Common myeloid progenitor, CD34-positive (primary cell): ENCODE data around the gene RAI1.

Experiments
- CTCF ChIA-PET: fragments of 350-600 bp; sonication (Branson Sonifier 250); formaldehyde crosslinking; loops from one replicate; lab custom pipeline; 2021; ENCODE audit warnings: antibody characterized with exemption; lab: Charles Lee
- POLR2A ChIA-PET: fragments of 350-600 bp; sonication (Branson Sonifier 250); formaldehyde crosslinking; loops from one replicate; lab custom pipeline; 2021; ENCODE audit warnings: antibody characterized with exemption; lab: Charles Lee
- DNase-seq, 3 donors: peaks; one replicate each; pipeline versions ENCODE4 v3.0.0 to v3.0.0-alpha.2; 2013
- H3K27ac ChIP-seq, 2 experiments: 1 replicate in 1 of 2; 2 replicates in 1 of 2; pipeline ENCODE4 v1.7.0; 2013; ENCODE audit warnings: inconsistent platforms in 2 of 2, low read length in 2 of 2, mild to moderate bottlenecking in 2 of 2, low read depth in 1 of 2, moderate library complexity in 1 of 2; ENCODE audit not compliant: severe bottlenecking in 2 of 2, insufficient read depth in 1 of 2, poor library complexity in 1 of 2
- H3K27me3 ChIP-seq, 5 experiments: replicated peaks in 2 of 5; 1 replicate in 3 of 5; 2 replicates in 2 of 5; pipeline versions ENCODE4 v1.6.1 to v1.7.0; 2013; ENCODE audit warnings: low read length in 4 of 5, mild to moderate bottlenecking in 2 of 5, moderate library complexity in 2 of 5, inconsistent platforms in 1 of 5; ENCODE audit not compliant: insufficient read depth in 5 of 5, control insufficient read depth in 4 of 5
- H3K36me3 ChIP-seq, 4 experiments: 1 replicate in 2 of 4; 2 replicates in 2 of 4; pipeline versions ENCODE4 v1.6.1 to v1.7.0; 2013; ENCODE audit warnings: low read length in 3 of 4, control low read depth in 1 of 4, mild to moderate bottlenecking in 1 of 4; ENCODE audit not compliant: control insufficient read depth in 4 of 4, insufficient read depth in 4 of 4
- H3K4me1 ChIP-seq, 4 experiments: 1 replicate in 3 of 4; 2 replicates in 1 of 4; pipeline versions ENCODE4 v1.6.1 to v1.7.1; 2013; ENCODE audit warnings: low read length in 3 of 4, mild to moderate bottlenecking in 3 of 4, control low read depth in 1 of 4, inconsistent platforms in 1 of 4, moderate library complexity in 1 of 4; ENCODE audit not compliant: control insufficient read depth in 4 of 4, insufficient read depth in 4 of 4; ENCODE audit errors: control extremely low read depth in 1 of 4
- H3K4me3 ChIP-seq, 7 experiments: 1 replicate in 4 of 7; 2 replicates in 3 of 7; pipeline versions ENCODE4 v1.5.1 to v1.7.0; 2013; ENCODE audit warnings: mild to moderate bottlenecking in 7 of 7, low read length in 6 of 7, moderate library complexity in 6 of 7, inconsistent platforms in 2 of 7, low read depth in 2 of 7, control low read depth in 1 of 7; ENCODE audit not compliant: insufficient read depth in 4 of 7, control insufficient read depth in 1 of 7; ENCODE audit errors: extremely low read depth in 1 of 7
- H3K9me3 ChIP-seq, 5 experiments: 1 replicate in 4 of 5; 2 replicates in 1 of 5; pipeline versions ENCODE4 v1.6.1 to v1.7.1; 2013; ENCODE audit warnings: low read length in 4 of 5, mild to moderate bottlenecking in 2 of 5, inconsistent platforms in 1 of 5, low read depth in 1 of 5, moderate library complexity in 1 of 5; ENCODE audit not compliant: control insufficient read depth in 4 of 5, insufficient read depth in 2 of 5; ENCODE audit errors: control extremely low read depth in 1 of 5
- WGBS: methylation state at CpG from one replicate; pipeline ENCODE4 v1.1.5; 2013; ENCODE audit not compliant: insufficient coverage; 5-methylcytosine and 5-hydroxymethylcytosine counted together

RAI1 gene

GRCh38 chr17:17647524-17648178 is 33.6 kb upstream of the RAI1 start:
- ChIA-PET CTCF (interaction anchor here (0.8 to 1.1 kb wide), 3 partner anchors 10 to 338 kb away, joined by 3 to 4 read pairs (median 3); no protein-coding TSS in a partner anchor), POLR2A (no interaction called here)
- Histone ChIP-seq H3K4me1 (no peaks in the 10 kb centered on the region), H3K27ac (no peak overlapping the region), H3K36me3 (no peaks in the 10 kb centered on the region), H3K9me3 (peaks cover 0 to 3% (median 2%) of the 10 kb centered on the region in 5 experiments), H3K27me3 (no peaks in the 10 kb centered on the region), H3K4me3 (no peak overlapping the region)
- WGBS, result 97% methylated on average over 12 of the region's 14 CpGs
- DNase-seq, result no peak

- no peak overlapping the region for H3K4me3 ChIP-seq
- H3K27me3 ChIP-seq, result no peaks in the 10 kb centered on the region
- H3K4me1 ChIP-seq, result no peaks in the 10 kb centered on the region
- ChIA-PET POLR2A (no interaction called here), CTCF (no interaction called here)
- H3K27ac ChIP-seq, result no peak overlapping the region
- no peak for DNase-seq
- WGBS, result 86% methylated on average over 6 of the region's 7 CpGs
- H3K36me3 ChIP-seq, result no peaks in the 10 kb centered on the region
- H3K9me3 ChIP-seq, result peaks cover 0 to 3% (median 2%) of the 10 kb centered on the region in 5 experiments
These were observed 32.5 kb upstream of the RAI1 start for GRCh38 chr17:17648762-17649161.

GRCh38 chr17:17650959-17651358 is 30.3 kb upstream of the RAI1 start:
- Histone ChIP-seq H3K4me3 (no peak overlapping the region), H3K4me1 (no peaks in the 10 kb centered on the region), H3K27ac (no peak overlapping the region), H3K27me3 (no peaks in the 10 kb centered on the region), H3K36me3 (no peaks in the 10 kb centered on the region), H3K9me3 (peaks cover 0 to 3% (median 0%) of the 10 kb centered on the region in 5 experiments)
- DNase-seq, result no peak
- WGBS, result no CpG with 5 or more reads among the region's 1 CpG
- POLR2A ChIA-PET, result no interaction called here
- CTCF ChIA-PET, result no interaction called here

- no peak overlapping the region for H3K27ac ChIP-seq
- DNase-seq, result no peak
- H3K36me3 ChIP-seq, result no peaks in the 10 kb centered on the region
- 100% methylated on average over 2 of the region's 3 CpGs for WGBS
- H3K4me1 ChIP-seq, result no peaks in the 10 kb centered on the region
- H3K4me3 ChIP-seq, result no peak overlapping the region
- H3K9me3 ChIP-seq, result peaks cover 1 to 12% (median 6%) of the 10 kb centered on the region in 5 experiments
- CTCF ChIA-PET, result interaction anchor here (1.4 to 3.3 kb wide), 3 partner anchors 11 to 17 kb away, joined by 3 to 22 read pairs (median 4); no protein-coding TSS in a partner anchor
- POLR2A ChIA-PET, result no interaction called here
- no peaks in the 10 kb centered on the region for H3K27me3 ChIP-seq
These were observed 27.9 kb upstream of the RAI1 start for GRCh38 chr17:17653343-17653742.

DNA sequence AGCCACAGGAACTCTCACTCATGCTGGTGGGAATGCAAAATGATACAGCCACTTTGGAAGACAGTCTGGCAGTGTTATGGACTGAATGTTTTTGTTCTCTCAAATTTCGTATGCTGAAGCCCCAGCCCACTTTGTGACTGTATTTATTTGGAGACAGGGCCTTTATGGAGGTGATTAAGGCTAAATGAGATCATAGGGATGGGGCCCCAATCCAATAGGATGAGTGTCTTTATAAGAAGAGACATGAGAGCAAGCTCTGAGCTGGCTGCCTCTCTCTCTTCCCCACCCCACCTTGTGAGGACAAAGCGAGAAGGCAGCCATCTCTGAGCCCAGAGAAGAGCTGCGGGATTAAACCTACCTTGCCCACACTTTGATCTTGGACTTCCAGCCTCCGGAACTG is 21.9 kb upstream of the RAI1 start:
- DNase-seq, result no peak
- POLR2A ChIA-PET, result no interaction called here
- Histone ChIP-seq H3K27ac (no peak overlapping the region), H3K27me3 (no peaks in the 10 kb centered on the region), H3K4me1 (peaks cover 0 to 14% (median 8%) of the 10 kb centered on the region in 4 experiments), H3K9me3 (peaks cover 1 to 21% (median 9%) of the 10 kb centered on the region in 5 experiments), H3K36me3 (no peaks in the 10 kb centered on the region), H3K4me3 (no peak overlapping the region)
- CTCF ChIA-PET, result no interaction called here
- WGBS, result 100% methylated on average over 1 of the region's 4 CpGs

- POLR2A ChIA-PET, result no interaction called here
- Histone ChIP-seq H3K4me3 (no peak overlapping the region), H3K4me1 (peaks cover 0 to 14% (median 8%) of the 10 kb centered on the region in 4 experiments), H3K27me3 (no peaks in the 10 kb centered on the region), H3K9me3 (peaks cover 1 to 21% (median 9%) of the 10 kb centered on the region in 5 experiments), H3K36me3 (no peaks in the 10 kb centered on the region), H3K27ac (no peak overlapping the region)
- CTCF ChIA-PET, result interaction anchor here (1.0 to 1.3 kb wide), 4 partner anchors 13 to 295 kb away, joined by 3 to 5 read pairs (median 4); no protein-coding TSS in a partner anchor
- 100% methylated on average over 8 of the region's 8 CpGs for WGBS
- DNase-seq, result no peak
These were observed 20.1 kb upstream of the RAI1 start for GRCh38 chr17:17661134-17661533.

GRCh38 chr17:17661834-17662385 is 19.3 kb upstream of the RAI1 start:
- Histone ChIP-seq H3K4me1 (peaks cover 0 to 14% (median 8%) of the 10 kb centered on the region in 4 experiments), H3K36me3 (no peaks in the 10 kb centered on the region), H3K27ac (no peak overlapping the region), H3K4me3 (no peak overlapping the region), H3K27me3 (no peaks in the 10 kb centered on the region), H3K9me3 (peaks cover 1 to 21% (median 9%) of the 10 kb centered on the region in 5 experiments)
- 53% methylated on average over 6 of the region's 10 CpGs for WGBS
- ChIA-PET CTCF (interaction anchor here (1.0 to 1.3 kb wide), 4 partner anchors 14 to 294 kb away, joined by 3 to 5 read pairs (median 4); no protein-coding TSS in a partner anchor), POLR2A (no interaction called here)
- DNase-seq, result no peak
